Retinal pigment epithelial cell (primary cell): ENCODE results near the gene BCL3.

ENCODE experiments used
- DNase-seq: peaks from one replicate; pipeline ENCODE4 v3.0.0-alpha.2; 2010; ENCODE audit warnings: low read depth
- H3K4me3 ChIP-seq: 2 replicates; pipeline ENCODE4 v1.5.1; 2011; ENCODE audit warnings: mild to moderate bottlenecking, low read length, control low read depth, moderate library complexity
- TF ChIP-seq, protein P1 (sequence below): conservative IDR thresholded peaks from 2 replicates; pipeline ENCODE4 v1.5.1; 2011; ENCODE audit warnings: low read depth, low read length, control low read depth, inconsistent platforms

BCL3 gene

DNA sequence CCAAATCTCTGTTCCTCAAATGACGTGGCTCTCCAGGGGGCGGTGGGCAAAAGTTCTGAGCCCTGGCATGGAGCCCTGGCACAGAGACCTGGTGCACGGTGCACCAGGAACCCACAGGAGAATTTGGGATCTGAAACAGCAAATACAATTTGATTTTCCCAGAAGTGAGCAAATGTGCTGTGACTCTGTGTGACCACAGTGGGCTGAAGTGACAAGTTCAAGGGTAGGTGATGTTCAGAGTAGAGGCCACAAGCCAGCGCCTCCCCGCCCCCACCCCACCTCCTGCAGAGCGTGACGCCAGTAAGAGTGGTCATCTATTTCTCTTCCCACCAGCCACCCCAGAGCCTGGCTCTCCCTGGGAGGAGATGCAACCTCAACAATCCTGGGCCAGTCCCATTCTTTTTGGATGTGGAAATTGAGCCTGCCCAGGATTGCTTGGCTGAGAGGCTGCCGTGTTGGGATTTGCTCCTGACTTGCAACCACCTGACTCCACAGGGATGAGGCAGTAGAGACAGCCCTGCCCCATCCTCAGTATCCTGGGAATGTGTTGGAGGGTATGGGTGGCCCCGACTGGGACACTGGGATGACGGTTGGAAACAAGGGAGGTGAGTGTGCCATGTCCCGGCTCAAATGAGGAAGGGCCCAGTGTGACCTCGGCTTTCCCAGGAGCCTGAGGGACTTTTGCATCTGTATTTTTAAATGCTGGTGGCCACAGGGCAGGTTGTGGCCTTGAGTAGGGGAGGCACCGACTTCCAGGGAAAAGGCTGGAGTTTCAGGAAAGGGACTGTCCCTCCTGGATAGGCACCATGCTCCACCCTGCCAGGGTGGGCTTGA lies 11.1 kb upstream of the BCL3 start:
- H3K4me3 ChIP-seq: no peak overlapping the region
- TF ChIP-seq, protein P1, sequence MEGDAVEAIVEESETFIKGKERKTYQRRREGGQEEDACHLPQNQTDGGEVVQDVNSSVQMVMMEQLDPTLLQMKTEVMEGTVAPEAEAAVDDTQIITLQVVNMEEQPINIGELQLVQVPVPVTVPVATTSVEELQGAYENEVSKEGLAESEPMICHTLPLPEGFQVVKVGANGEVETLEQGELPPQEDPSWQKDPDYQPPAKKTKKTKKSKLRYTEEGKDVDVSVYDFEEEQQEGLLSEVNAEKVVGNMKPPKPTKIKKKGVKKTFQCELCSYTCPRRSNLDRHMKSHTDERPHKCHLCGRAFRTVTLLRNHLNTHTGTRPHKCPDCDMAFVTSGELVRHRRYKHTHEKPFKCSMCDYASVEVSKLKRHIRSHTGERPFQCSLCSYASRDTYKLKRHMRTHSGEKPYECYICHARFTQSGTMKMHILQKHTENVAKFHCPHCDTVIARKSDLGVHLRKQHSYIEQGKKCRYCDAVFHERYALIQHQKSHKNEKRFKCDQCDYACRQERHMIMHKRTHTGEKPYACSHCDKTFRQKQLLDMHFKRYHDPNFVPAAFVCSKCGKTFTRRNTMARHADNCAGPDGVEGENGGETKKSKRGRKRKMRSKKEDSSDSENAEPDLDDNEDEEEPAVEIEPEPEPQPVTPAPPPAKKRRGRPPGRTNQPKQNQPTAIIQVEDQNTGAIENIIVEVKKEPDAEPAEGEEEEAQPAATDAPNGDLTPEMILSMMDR: no peak
- no peak for DNase-seq

DNA sequence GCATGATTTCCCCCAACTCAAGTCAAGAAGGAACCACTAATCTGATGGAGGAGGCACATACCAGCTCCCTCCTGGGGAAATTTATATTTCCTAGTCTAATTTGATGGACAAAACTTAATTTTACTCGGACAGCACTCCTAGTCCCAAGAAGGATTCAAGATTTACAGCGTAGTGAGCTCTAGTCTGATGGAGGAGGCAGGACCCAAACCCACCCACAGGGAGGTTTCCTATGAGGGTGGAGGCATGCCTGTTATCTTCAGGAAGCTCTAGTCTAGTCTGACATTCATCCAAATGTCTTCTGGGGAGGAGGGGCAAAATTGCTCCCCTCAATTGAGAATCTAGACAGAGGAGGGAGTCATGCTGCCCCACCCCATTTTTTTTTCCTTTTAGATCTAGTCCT lies 10.4 kb upstream of the BCL3 start:
- DNase-seq: no peak
- no peak overlapping the region for H3K4me3 ChIP-seq
- TF ChIP-seq, protein P1: no peak

DNA sequence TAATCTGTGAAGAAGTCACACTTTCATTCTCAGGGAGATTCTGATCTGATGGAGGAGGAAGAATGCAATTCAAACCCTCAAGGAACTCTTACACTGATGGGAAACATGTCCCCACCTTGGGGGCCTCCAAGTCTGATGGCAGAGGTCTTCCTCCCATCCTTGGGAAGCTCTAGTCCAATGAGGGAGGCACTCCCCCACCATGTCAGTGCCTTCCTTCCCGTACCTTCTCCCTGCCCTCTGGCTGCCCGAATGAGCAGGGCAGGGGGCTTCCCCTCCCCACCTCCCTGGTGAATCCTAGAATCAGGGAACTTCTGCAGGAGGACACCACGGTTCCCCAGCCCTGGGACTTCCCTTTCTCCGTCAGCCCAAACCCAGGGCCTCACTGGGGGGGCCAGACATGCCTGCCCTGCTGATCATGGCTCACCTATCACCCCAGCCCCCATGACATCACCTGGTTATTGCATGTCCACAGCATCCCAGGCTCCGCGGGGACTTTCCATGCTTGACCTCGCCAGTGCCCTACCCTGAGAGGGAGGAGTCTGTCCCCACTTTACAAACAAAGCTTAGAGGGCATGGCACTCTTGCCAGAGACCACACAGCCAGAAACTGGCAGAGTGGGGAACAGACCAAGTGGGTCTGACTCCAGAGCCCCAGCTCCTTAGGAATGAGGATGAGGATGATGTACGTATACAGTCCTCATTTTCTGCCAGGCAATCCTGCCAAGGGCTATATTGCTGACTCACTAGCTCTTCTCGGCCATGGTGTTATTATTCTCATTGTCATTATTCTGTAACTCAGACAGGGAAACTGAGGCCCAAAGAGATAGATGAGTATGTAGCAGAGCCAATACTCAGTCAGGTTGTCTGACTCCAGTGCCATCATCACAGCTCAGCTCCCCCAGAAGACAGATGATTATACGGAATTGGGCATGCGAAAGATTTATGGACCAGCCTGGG lies 9.6 kb upstream of the BCL3 start:
- no peak for DNase-seq
- TF ChIP-seq, protein P1: no peak
- H3K4me3 ChIP-seq: no peak overlapping the region

DNA sequence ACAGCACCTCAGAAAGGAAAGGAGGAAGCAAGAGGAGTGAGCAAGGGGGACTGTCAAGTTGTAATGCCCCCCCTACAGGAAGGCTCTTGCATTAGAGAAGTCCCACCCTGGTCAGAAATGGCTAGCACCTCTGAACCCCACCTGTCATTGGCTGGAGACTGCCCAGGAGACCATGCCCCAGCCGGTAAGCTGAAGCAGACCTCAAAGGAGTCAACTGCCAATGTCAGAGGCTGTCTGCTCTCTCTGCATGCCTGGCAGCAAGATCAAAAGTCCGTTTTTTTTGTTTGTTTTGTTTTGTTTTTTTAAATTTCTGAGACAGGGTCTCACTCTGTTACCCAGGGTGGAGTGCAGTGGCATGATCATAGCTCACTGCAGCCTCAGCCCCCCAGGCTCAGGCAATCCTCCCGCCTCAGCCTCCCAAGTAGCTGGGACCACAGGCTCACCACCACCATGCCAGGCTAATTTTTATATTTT lies 8.1 kb upstream of the BCL3 start:
- DNase-seq: no peak
- TF ChIP-seq, protein P1: peak; percentile 20
- H3K4me3 ChIP-seq: no peak overlapping the region

DNA sequence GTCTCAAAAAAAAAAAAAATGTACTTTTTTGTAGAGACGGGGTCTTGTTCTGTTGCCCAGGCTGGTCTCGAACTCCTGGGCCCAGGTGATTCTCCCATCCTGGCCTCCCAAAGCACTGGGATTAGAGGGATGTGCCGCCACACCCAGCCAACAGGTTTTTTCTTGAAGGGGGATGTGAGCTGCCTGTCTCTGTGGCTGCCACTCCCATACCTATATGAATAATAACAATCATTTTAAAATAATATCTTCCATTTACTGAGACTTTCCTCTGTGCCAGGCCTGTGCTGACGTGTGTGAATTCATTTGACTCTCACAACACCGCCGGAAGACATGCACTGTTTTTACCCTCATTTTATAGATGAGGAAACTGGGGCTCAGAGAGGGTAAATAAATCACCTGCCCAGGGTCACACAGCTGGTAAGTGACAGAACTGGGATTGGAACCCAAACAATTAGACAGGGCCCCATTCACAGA lies 7.2 kb upstream of the BCL3 start:
- TF ChIP-seq, protein P1: no peak
- no peak overlapping the region for H3K4me3 ChIP-seq
- no peak for DNase-seq

DNA sequence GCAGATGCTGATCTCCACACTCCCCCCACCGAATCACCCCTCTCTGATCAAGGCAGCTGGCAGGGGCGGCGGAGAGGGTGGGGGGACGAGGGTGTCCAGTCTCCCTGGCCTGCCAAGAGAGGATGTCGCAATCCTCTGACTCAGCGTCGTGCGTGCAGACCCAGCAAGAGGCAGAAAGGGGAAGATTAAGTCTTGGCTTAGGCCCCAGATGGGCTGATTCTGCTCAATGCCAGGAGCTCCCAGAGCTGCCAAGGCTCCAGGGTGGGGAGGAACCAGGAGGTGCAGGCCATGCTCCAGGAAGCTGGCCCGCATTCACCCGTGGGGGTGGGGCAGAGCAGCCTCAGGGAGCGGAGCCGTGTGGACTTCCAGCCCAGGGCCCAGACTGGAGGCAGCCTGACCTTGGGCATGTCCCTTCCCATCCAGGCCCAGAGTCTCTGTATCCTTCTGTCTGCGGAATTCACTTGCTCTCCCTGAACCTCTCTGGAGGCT lies 6.6 kb upstream of the BCL3 start:
- TF ChIP-seq, protein P1: no peak
- DNase-seq: peak; percentile 99
- no peak overlapping the region for H3K4me3 ChIP-seq
